Measurements from ENCODE around the gene GRIA4.

DNA sequence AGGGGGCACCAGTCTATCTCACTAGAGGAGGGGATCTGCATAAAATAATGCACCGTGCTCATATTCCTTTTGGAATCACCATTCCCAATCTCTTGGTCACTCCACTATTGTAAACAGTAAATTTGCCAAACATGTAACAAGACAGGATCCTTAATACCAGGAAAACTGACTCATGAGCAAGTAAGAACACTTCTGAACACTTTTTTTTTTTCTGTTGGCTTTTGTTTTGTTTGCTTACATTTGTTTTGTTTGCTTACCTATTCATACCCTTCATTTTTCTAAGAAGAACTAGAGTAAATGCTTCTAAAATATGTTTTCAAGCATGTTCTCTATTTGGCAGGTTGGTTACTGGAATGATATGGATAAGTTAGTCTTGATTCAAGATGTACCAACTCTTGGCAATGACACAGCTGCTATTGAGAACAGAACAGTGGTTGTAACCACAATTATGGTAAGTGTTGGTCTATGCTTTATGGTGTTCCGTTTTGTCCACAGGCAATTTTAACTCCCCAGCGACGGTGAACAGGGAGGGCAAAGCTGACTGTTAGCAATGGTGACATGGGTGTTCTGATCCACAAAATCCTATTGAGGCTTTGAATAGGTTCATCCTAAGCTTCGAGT is 300.3 kb downstream of the GRIA4 start:
- TF ChIP-seq, protein P1, sequence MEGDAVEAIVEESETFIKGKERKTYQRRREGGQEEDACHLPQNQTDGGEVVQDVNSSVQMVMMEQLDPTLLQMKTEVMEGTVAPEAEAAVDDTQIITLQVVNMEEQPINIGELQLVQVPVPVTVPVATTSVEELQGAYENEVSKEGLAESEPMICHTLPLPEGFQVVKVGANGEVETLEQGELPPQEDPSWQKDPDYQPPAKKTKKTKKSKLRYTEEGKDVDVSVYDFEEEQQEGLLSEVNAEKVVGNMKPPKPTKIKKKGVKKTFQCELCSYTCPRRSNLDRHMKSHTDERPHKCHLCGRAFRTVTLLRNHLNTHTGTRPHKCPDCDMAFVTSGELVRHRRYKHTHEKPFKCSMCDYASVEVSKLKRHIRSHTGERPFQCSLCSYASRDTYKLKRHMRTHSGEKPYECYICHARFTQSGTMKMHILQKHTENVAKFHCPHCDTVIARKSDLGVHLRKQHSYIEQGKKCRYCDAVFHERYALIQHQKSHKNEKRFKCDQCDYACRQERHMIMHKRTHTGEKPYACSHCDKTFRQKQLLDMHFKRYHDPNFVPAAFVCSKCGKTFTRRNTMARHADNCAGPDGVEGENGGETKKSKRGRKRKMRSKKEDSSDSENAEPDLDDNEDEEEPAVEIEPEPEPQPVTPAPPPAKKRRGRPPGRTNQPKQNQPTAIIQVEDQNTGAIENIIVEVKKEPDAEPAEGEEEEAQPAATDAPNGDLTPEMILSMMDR (IDR thresholded peaks at IDR 0.05; ENCODE audit: low read depth, low read length, poor library complexity, severe bottlenecking) = no peak
- no peak for TF ChIP-seq EZH2phosphoT487 (IDR thresholded peaks at IDR 0.05; ENCODE audit: borderline replicate concordance, low read length)
